GM21576 (cell line): ENCODE data around the gene JDP2.
A peak's percentile ranks its signal among the peaks of the same experiment; 100 is the strongest.

Experiments
- ATAC-seq: cut with Tn5 transposase; IDR thresholded peaks from one replicate; pipeline ENCODE4 v1.9.1; 2021; ENCODE audit warnings: mild to moderate bottlenecking, moderate library complexity; ENCODE audit not compliant: unreplicated experiment

Gene JDP2

DNA sequence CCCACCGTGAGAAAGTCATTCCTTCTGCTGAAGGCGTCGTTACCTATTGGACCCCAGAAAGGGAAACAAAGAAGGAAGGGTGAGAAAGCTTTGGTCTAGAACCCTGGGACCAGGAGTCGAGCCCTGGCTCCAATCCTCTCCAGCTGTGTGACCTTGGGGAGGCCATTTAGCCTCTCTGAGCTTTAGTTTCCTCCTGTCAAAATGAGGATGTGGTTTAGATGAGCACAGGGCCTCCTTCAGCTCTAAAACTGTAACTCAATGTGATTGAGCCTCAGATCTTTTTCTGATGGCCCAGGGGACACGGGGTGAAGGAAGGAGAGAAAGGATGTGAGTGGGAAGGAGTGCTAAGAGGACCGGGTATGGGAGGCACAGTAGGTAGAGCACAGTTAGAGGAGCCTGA is 7.7 kb downstream of the JDP2 start:
- ATAC-seq: no peak

DNA sequence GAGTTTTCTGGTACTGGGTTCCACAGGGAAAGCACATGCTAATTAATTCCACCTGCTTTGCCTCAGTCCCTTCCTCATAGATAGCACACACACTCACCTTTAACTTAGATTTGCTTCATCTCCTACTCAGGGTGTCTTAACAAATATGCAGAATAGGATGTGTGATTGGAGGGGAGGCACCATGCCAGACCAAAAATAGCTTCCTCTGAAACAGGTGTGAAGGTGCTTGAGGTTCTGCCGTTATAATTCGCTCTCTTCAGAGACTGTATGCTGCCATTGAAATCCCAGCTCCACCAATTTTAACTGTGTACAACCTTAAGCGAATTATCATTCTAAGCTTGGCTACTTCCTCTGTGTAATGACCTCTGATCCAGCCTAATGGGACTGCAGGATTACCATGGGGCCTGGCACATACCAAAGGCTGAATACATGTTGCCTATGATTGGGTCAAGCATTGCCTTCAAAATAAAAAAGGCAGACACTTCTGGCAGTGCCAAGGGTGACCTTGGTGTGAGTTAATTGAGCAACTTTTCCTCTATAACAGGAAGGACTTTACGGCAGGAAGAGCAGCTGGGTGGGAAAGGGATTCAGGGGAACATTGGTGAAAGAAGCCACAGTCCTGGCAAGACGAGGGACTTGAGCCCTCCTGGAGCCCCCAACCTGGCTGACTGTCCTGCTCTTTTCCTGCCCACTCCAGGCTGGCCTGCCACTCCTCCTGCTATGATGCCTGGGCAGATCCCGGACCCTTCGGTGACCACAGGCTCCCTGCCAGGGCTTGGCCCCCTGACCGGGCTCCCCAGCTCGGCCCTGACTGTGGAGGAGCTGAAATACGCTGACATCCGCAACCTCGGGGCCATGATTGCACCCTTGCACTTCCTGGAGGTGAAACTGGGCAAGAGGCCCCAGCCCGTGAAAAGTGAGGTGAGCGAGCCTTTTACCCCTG is 9.7 kb downstream of the JDP2 start:
- ATAC-seq: no peak

DNA sequence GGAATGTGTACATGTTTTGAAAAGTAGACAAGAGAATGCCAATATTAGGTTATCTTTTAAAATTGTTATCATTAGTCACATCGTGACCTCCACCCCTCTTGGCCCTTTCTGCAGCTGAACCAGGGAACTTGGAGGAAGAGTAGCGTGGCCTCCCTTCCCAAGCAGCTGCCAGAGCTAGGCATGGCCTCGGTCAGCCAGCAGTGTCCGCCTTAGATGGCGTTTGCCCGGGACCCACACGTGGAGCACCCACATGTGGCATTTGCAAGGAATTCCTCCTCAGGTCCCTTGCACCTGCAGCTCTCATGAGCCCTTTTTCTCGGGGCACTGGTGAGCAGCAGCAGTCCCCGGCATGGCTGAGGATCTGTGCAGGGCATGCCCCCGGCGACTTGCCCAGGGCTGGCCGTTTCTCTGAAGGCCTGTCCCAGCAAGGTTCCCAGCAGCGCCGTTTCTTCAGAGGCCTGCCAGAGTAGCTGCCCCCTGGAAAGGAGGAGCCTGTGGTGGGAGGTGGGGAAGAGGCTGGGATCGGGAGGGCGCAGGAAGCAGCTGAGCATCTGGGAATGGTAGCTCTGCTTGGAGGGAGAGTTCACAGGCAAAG is 10.8 kb downstream of the JDP2 start:
- ATAC-seq: no peak

DNA sequence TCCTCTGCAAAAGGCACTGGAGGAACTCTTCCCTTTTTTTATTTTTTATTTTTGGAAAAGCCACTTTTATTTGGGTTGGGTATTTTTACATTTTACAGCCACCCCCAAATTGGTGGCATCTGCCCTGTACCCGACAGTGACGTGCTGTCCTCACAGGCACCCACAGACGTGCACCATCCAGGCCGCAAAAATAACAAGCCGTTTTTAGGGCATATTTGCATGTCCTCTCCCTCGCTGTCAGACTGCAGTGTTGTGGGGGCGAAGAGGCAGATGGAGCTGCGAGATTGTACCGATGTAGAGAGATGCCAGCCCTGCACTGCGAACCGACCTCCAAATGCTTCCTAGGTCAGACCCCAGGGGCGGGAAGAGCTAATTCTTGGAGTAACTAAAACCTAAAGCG is 12.2 kb downstream of the JDP2 start:
- peak; percentile 51 for ATAC-seq

GRCh38 chr14:75440733-75441477 is 13.1 kb downstream of the JDP2 start:
- no peak for ATAC-seq

DNA sequence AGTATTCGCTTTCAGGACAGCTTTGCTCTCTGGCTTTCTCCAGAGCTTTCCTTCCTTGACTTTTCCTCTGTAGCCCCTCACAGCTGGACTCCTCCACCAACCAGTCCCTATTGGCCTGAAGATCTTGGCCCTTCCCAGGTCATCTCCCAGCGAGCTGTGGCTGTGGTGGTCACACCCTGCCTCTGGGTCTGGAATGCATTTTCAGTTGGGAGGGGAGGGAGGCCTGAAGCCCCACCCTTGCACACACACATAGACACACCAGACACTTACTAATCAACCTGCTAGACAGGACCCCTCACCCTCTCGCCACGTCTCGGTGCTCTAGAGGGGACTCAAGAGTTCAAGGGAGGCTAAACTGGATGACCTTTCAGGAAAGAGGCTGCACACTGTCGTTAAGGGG is 13.9 kb downstream of the JDP2 start:
- no peak for ATAC-seq

DNA sequence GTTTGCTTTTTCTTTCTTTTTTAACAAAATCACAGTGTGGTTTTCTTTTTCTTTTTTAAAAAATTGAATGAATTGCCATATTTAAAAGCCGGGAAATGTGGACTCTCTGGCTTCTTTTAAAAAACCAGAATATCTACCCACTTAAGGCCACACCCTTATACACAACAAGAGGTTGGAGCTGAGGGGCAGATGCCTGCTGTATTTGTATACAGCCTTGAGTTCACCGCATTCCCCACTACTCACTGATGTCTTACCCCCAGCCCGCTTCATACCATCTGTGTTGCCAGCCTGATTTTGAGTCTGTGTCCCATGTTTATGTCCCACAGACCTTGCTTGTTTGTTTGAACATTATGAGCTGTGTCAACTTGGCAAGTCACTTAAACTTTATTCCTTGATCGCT is 14.3 kb downstream of the JDP2 start:
- no peak for ATAC-seq

GRCh38 chr14:75442642-75443041 is 14.8 kb downstream of the JDP2 start:
- no peak for ATAC-seq

DNA sequence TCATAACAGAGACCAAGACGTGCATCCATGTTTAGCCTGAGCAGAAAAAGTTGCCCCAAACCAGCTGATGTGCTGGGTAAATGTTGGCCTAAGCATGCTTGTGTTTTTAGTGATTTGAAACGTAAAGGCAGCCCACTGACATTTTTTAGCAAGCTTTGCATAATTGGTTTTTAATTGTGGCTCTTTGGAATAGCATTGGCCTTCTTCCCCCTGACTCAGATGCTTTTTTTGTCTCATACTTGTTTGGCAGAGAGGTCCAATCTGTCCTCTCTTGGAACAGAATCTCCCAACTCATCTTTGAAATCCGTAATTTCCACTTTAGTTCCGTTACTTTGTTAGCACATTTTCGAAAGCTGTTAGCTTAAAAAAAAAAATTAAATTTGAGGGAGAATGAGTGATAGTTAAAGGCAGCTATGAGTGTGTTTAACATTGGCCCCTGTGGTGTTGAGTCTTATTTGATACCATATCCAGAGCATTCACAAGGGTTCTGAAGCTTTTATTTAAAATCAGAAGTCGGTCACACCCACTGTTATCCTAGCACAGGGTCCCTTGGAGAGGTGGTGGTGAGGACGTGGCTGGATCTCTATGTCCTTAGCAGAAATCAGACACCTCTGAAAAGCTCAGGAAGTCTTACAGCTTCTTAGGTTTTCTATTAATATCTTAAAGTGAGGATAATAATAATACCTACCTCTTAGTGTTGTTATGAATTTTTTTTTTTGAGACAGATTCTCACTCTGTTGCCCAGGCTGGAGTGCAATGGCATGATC is 15.6 kb downstream of the JDP2 start:
- no peak for ATAC-seq

DNA sequence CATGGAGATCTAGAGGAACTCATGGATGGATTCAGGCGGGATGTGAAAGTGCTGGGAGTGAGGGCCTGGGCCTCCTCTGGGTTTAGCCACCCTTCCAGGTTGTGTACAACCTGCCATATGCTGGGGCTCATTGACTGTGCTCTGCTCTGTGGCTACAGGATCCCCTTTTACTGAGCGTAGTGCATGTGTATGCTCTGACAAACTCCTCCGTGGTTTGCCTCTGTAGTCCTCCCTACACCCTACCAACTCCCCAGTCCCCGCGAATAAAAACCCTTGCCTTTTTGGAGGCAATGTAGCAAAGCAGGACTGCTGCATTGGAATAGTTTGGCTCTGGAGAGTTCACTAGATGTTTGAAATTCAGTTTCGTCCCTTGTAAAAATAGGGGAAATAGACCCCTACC is 17.4 kb downstream of the JDP2 start:
- ATAC-seq: no peak

DNA sequence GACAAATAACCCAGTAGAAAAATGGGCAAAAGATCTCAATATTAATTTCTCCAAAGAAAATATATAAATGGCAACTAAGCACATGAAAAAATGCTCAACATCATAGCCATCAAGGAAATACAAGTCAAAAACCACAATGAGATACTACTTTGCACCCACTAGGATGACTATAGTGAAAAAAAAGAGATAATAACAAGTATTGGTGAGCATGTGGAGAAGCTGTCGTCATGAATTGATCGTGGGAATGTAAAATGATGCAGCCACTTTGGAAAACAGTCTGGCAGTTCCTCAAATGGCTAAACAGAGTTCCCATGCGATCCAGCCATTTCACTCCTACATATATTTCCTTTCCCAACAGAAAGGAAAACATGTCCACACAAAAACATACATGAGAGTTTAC is 18.1 kb downstream of the JDP2 start:
- no peak for ATAC-seq

DNA sequence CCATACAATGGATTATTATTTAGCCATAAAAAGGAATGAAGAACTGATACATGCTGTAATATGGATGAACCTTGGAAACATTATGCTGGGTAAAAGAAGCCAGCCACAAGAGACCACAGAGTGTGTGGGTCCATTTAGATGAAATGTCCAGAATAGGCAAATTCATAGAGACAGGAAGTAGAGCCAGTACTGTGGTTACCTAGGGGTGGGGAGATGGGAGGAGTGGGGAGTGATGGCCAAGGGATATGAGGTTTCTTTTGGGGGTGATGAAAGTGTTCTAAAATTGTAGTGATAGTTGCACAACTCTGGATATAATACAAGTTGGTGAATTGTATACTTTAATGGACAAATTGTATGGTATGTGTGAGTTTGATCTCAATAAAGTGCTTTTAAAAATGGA is 18.6 kb downstream of the JDP2 start:
- ATAC-seq: no peak

DNA sequence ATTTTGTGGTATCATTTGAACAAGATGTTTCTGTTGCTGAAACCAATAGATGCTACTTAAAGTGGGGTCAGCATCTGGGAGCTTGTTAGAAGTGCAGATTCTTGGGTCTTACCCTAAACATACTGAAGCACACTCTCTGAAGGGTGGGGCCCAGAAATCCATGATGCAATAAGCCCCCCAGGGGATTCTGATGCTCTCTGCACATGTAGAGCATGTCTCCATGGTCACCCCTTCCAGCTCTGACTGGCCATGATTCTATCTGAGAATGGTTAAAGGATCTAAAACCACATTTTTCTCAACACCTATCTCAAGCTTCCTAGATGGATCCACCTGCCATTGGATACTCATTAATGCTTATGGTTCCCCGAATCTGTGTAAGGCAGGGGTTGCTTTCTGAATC is 20.4 kb downstream of the JDP2 start:
- ATAC-seq: no peak

GRCh38 chr14:75449036-75449435 is 21.2 kb downstream of the JDP2 start:
- ATAC-seq: no peak

DNA sequence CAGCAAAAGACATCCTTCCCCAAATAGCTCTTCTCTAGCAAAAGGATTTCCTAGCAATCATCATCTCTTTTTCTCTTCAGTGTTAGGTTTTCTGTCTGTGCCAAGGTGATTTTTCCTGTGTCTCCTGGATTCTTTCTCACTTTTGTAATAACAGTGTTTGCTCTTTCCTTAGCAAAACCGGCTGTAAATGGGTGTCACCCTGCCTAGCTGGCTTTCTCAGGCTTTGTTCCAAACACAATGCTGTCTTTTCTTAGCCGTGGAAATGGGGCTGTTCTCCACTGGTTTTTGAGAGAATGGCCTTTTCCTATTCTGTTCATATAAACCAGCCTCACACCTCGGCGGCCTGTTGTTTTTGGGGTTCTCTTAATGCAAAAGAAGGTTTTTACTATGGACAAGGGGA is 21.9 kb downstream of the JDP2 start:
- no peak for ATAC-seq

GRCh38 chr14:75450381-75451276 is 22.8 kb downstream of the JDP2 start:
- ATAC-seq: no peak

GRCh38 chr14:75452324-75452723 is 24.5 kb downstream of the JDP2 start:
- ATAC-seq: no peak

- no peak for ATAC-seq
Measured at GRCh38 chr14:75452900-75453816, 25.3 kb downstream of the JDP2 start.

DNA sequence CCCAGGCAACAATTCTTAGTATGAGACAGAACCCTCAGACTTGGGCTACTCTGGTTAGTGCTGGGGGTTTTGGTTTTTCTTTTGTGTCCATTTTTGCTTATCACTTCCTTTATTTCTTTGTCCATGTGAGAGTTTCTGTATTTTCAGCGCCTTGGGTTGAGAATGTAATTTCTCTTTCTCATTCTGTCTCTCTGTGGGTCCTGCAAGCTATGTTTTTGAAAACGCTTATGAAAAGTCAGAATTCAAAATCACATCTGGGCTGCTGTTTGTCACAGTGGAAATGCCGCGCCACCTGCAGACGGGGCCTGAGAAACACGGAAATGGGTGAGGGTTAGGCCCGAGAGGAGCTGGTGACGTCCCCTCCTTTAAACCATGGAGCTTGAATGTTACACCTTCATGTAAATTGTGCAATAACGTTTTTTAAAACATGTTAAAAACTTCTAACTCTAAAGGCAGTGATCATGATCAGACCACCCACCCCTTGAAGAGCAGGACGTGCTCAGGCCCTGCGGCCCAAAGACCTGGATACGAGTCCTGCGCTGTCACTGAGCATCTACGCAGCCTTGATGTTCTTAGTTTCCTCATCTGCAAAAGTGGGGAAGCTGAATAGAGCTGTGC is 26.1 kb downstream of the JDP2 start:
- ATAC-seq: no peak
